ENCODE data around the gene KDM4E. TPM values are rescaled to one million over a fixed set of nuclear protein-coding genes. Genes with fewer than 3 reads are reported as not detected.

KDM4E gene
- total RNA-seq, 4 donors from 2014 or later, result not detected

DNA sequence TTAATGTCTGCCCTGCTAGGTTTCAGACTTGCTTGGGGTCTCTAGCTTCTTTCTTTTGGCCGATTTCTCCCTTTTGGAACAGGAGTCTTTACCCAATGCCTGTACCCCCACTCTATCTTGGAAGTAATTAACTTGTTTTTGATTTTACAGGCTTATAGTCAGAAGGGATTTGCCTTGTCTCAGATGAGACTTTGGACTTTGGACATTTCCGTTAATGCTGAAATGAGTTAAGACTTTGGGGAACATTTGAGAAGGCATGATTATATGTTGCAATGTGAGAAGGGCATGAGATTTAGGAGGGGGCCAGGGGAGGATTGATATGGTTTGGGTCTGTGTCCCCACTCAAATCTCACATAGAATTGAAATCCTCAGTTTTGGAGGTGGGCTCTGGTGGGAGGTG lies 29.3 kb downstream of the KDM4E start:
- no peak for DNase-seq
- H3K4me1 ChIP-seq, result no peaks in the 10 kb centered on the region
- TF ChIP-seq, protein P1, sequence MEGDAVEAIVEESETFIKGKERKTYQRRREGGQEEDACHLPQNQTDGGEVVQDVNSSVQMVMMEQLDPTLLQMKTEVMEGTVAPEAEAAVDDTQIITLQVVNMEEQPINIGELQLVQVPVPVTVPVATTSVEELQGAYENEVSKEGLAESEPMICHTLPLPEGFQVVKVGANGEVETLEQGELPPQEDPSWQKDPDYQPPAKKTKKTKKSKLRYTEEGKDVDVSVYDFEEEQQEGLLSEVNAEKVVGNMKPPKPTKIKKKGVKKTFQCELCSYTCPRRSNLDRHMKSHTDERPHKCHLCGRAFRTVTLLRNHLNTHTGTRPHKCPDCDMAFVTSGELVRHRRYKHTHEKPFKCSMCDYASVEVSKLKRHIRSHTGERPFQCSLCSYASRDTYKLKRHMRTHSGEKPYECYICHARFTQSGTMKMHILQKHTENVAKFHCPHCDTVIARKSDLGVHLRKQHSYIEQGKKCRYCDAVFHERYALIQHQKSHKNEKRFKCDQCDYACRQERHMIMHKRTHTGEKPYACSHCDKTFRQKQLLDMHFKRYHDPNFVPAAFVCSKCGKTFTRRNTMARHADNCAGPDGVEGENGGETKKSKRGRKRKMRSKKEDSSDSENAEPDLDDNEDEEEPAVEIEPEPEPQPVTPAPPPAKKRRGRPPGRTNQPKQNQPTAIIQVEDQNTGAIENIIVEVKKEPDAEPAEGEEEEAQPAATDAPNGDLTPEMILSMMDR (IDR thresholded peaks at IDR 0.05), result no peak
- no peak for TF ChIP-seq POLR2A (IDR thresholded peaks at IDR 0.05)
- no peak for TF ChIP-seq EP300 (IDR thresholded peaks at IDR 0.05; ENCODE audit: low read depth)
- H3K4me3 ChIP-seq, result no peak overlapping the region
- H3K27me3 ChIP-seq, result peaks cover 5% of the 10 kb centered on the region
- H3K27ac ChIP-seq, result no peak overlapping the region
- WGBS, 2 donors (ENCODE audit: low coverage in 1 of 2), result 43 to 49% methylated on average over 2 of the region's 2 CpGs
- intact Hi-C loops (cut with DNase I; ENCODE audit: low total_unique reads), result no loop called here
- no peaks in the 10 kb centered on the region for H3K36me3 ChIP-seq
- no peaks in the 10 kb centered on the region for H3K9me3 ChIP-seq
- in situ Hi-C loops (cut with MboI; ENCODE audit: low pct_ligation_motif_present in 1 of 4, low pct_unique_long_range_greater_than_20kb in 1 of 4, low sequenced_read_pairs in 3 of 4), result no loop called here

DNA sequence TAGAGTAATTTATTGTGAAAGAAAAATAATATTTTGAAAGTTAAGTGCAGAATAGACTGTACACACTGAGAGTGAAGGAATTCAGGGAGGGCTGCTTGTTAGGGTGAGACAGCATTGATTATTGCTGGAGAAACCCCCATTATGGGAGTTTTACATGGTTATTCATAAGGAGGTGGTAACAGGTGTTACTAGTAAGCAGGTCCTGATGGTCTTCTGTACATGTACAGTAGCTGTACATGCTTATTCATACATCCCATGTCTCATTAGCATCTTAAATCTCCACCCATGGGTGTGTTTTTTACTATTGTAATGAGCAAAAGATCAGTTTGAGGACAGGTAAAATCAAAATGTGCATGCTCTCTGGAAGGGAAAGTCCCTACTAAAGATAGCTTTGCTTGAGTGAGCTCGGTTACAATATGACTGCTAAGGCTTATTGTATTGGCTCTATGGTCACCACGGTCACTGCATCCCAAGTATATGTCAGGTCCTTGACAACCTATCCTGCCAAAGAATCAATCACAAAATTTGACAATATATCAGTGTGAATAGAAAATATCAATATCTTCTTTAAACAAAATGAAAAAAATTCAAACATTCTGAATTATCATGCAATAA lies 30.3 kb downstream of the KDM4E start:
- H3K4me3 ChIP-seq, result no peak overlapping the region
- H3K27ac ChIP-seq, result no peak overlapping the region
- no peaks in the 10 kb centered on the region for H3K4me1 ChIP-seq
- TF ChIP-seq EP300 (IDR thresholded peaks at IDR 0.05; ENCODE audit: low read depth) (no peak), POLR2AphosphoS5 (IDR thresholded peaks at IDR 0.05) (no peak), POLR2A (IDR thresholded peaks at IDR 0.05) (no peak)
- TF ChIP-seq, protein P1 (IDR thresholded peaks at IDR 0.05), result no peak
- peaks cover 5% of the 10 kb centered on the region for H3K27me3 ChIP-seq
- H3K9me3 ChIP-seq, result no peaks in the 10 kb centered on the region
- intact Hi-C loops (cut with DNase I; ENCODE audit: low total_unique reads), result no loop called here
- DNase-seq, result no peak
- H3K36me3 ChIP-seq, result no peaks in the 10 kb centered on the region
- in situ Hi-C loops (cut with MboI; ENCODE audit: low pct_ligation_motif_present in 1 of 4, low pct_unique_long_range_greater_than_20kb in 1 of 4, low sequenced_read_pairs in 3 of 4), result no loop called here
- 41 to 50% methylated on average over 2 of the region's 2 CpGs for WGBS, 2 donors (ENCODE audit: low coverage in 1 of 2)

DNA sequence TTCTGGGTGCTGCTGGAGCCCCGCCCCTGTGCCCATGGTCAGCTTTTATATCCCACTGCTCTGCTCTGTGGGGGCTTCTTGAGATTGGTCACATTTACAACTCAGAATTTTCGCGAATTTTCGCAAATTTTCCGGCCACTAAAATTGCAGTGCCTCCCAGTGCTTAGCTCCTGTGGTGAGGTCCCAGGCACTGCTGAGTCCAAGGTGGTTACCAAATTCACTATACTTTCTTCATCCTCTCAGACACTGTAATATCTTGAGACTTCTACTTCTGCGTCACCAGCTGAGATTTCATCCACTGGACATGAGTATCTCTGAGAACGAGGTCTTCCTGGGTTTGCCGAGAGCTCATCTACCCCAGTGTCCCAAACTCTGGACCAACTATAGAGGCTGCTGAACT lies 32.9 kb downstream of the KDM4E start:
- intact Hi-C loops (cut with DNase I; ENCODE audit: low total_unique reads), result no loop called here
- Histone ChIP-seq H3K4me1 (no peaks in the 10 kb centered on the region), H3K9me3 (no peaks in the 10 kb centered on the region), H3K36me3 (no peaks in the 10 kb centered on the region), H3K27me3 (peaks cover 5% of the 10 kb centered on the region), H3K4me3 (no peak overlapping the region), H3K27ac (no peak overlapping the region)
- no peak for TF ChIP-seq EP300 (IDR thresholded peaks at IDR 0.05; ENCODE audit: low read depth)
- TF ChIP-seq, protein P1 (IDR thresholded peaks at IDR 0.05), result no peak
- TF ChIP-seq POLR2AphosphoS5 (IDR thresholded peaks at IDR 0.05), result no peak
- TF ChIP-seq POLR2A (IDR thresholded peaks at IDR 0.05), result no peak
- in situ Hi-C loops (cut with MboI; ENCODE audit: low pct_ligation_motif_present in 1 of 4, low pct_unique_long_range_greater_than_20kb in 1 of 4, low sequenced_read_pairs in 3 of 4), result no loop called here
- DNase-seq, result no peak
- WGBS, 2 donors (ENCODE audit: low coverage in 1 of 2), result 93 to 100% methylated on average over 3 to 8 of the region's 8 CpGs

DNA sequence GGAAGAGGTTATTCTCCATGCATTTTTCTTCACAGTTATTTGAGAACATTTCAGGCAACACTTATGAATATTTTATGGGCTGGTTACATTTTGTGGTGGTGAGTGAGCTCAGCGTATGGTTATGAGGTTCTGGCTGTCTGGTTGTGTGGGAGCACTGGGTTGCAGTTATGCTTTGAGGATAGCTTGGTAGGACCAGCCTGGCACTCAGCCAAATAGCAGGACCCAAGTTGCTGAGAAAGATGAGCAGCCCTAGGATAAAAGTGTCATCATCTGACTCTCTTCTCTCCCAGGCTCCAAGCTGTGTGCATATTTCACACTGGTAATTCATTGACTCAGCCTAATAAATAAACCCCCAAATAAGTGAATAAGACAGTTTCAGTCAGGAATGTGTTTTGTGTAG lies 33.6 kb downstream of the KDM4E start:
- Histone ChIP-seq H3K9me3 (no peaks in the 10 kb centered on the region), H3K4me3 (no peak overlapping the region), H3K36me3 (no peaks in the 10 kb centered on the region), H3K27ac (no peak overlapping the region), H3K27me3 (peaks cover 3% of the 10 kb centered on the region), H3K4me1 (no peaks in the 10 kb centered on the region)
- WGBS, 2 donors (ENCODE audit: low coverage in 1 of 2), result 80 to 93% methylated on average over 1 of the region's 1 CpG
- in situ Hi-C loops (cut with MboI; ENCODE audit: low pct_ligation_motif_present in 1 of 4, low pct_unique_long_range_greater_than_20kb in 1 of 4, low sequenced_read_pairs in 3 of 4), result no loop called here
- TF ChIP-seq, protein P1 (IDR thresholded peaks at IDR 0.05), result no peak
- TF ChIP-seq EP300 (IDR thresholded peaks at IDR 0.05; ENCODE audit: low read depth) (no peak), POLR2AphosphoS5 (IDR thresholded peaks at IDR 0.05) (no peak), POLR2A (IDR thresholded peaks at IDR 0.05) (no peak)
- DNase-seq, result no peak
- intact Hi-C loops (cut with DNase I; ENCODE audit: low total_unique reads), result no loop called here

Measured in transverse colon (tissue), 4 donors.